Left cardiac atrium (tissue), 4 donors: ENCODE data around the gene SLC32A1. TPM values are rescaled to one million over a fixed set of nuclear protein-coding genes. Genes with fewer than 3 reads are reported as not detected.

Experiments
- ATAC-seq, 2 donors: fragments of 200-7000 bp; cut with Tn5 transposase; one replicate each; pipeline ENCODE4 v1.9.1; 2020; ENCODE audit warnings: mild to moderate bottlenecking in 2 of 2, moderate library complexity in 2 of 2
- DNase-seq: peaks from one replicate; pipeline ENCODE4 v3.0.0-alpha.2; 2020
- intact Hi-C, 2 donors: fragments of 100-400 bp; cut with DNase I; formaldehyde crosslinking; loops; one replicate each; pipeline versions ENCODE4 v1.14.1 to v1.15.1; 2022 to 2023
- total RNA-seq, 2 donors: library from RNA; stranded (reverse); fragmentation: NEBNext Ultra II Directional; extraction: Animal tissue kit (Norgen Biotek cat#: 25700); gene quantifications; one replicate each; pipeline ENCODE4 v1.2.1, GENCODE V29; 2021
- donor health status: DM: no; HTN: yes; CAD: no.
- donor health status: DM: no; HTN: yes; CAD: no; lungs with severe emphysema.
- donor health status: DM: yes; HTN: yes; CAD: no.
- donor health status: Dilated cardiomyopathy.

SLC32A1 gene
- total RNA-seq, 2 donors from 2014 or later = not detected

DNA sequence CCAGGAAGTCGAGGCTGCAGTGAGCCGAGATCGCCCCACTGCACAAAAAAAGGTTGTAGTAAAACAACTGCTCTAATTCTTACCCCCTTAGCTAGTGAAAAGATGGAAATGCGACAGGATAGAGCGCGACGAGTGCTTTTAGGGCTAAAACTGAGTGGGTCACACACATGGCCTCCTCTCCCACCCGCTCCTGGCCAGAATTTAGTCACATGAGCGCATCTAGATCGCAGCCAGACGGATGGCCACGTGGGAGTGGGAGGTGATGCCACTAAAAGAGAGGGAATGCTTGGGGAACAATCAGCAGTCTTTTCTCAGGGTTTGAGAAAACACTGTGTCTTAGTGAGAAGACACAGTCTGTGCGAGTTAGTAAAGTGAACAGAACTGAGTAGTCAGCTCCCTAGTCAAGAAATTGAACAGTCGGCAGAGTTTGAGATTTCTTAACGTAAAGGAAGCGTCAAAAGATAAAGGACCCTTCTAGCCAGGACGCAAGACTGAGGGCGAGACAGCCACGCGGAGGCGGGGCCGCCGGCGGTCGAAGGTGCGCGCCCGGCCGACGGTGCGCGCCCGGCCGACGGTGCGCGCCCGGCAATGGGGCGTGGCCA is 23.3 kb downstream of the SLC32A1 start:
- intact Hi-C loops = loop anchor here in 1 of 2 donors (5.0 kb wide), 1 partner anchor 100 kb away; no protein-coding TSS in a partner anchor
- ATAC-seq = no peak
- no peak for DNase-seq

DNA sequence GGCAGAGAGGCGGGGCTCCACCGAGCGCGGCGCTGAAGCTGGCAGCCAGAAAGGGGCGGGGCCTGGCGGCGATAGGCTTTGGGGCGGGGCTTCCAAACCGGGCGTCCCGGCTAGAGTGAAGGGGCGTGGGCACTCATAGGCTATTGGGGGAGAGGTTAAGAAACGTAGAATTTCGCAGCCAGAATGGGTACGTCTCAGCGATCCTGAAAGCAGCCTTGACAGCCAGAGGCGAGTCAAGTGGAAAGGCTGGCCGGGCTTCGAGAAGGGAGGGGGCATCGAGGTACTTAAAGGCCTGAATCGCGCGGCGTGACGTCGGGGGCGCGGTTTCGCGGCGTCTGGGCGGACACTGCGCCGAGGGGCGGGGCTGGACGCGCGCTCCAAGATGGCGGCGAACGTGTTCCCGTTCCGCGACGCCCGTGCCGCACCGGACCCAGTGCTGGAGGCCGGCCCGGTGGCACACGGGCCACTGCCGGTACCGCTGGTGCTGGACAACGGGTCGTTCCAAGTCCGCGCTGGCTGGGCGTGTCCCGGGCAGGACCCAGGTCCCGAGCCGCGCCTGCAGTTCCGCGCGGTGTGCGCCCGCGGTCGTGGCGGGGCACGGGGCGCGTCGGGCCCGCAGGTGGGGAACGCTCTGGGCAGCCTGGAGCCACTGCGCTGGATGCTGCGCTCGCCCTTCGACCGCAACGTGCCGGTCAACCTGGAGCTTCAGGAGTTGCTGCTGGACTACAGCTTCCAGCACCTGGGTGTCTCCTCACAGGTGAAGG is 24.0 kb downstream of the SLC32A1 start, which contains the start of gene ACTR5:
TSS of gene ACTR5 (plus strand) at position 364 of the 764 bp plus-strand sequence. CDS start at position 383, 19 bp downstream.
- peak; percentile 93 for DNase-seq
- intact Hi-C loops = loop anchor here in 1 of 2 donors (5.0 kb wide), 1 partner anchor 101 kb away; no protein-coding TSS in a partner anchor
- ATAC-seq = peak; percentile 98 to 99

GRCh38 chr20:38748861-38749149 is 24.5 kb downstream of the SLC32A1 start:
- ATAC-seq (peak in 1 of 2 donors; percentile 38), DNase-seq (no peak)
- intact Hi-C loops = loop anchor here in 1 of 2 donors (5.0 kb wide), 1 partner anchor 102 kb away; no protein-coding TSS in a partner anchor

DNA sequence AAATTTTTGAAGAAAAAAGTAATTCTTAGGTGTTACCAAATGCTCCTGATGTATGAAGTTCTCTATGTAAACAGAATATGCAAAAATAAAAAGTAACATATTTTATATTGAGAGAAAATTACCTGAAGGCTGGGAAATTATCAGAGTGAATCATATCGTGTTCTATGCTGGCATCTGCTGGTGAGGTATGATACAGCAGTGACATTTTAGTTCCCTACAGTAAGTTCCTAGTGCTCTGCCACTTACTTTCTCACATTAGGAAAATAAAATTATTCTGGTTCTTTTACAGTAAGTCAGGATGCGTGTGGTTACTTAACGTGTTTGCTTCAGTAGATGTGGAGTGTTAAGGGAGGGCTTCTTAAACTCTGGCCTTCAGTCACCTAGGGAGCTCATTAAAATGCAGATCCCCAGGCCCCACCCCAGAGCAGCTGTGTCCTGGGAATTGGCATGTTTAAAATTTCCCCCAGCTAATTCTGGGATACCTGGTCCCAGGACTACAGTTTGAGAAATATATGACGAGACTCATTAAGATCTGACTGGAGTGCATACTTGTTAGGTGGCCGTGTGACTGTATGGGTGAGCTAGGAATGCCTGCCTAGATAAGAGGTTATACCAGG is 27.2 kb downstream of the SLC32A1 start:
- intact Hi-C loops = loop anchor here in 1 of 2 donors (5.0 kb wide), 1 partner anchor 104 kb away; no protein-coding TSS in a partner anchor
- DNase-seq (no peak), ATAC-seq (no peak)

DNA sequence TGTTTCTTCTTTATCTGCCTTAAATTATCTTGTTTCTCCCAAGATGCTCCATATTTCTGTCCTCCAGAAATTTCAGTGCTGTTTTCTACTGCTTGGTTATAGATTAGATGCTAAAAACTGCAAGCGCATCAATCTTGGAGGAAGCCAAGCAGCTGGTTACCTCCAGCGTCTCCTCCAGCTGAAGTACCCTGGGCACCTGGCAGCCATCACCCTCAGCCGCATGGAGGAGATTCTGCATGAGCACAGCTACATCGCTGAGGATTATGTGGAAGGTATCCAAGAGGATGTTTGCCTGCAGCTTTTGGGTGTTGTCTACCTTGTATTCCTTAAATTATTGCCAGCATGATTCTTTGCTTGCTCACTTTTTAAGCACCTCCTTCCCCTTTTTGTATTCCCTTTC is 27.7 kb downstream of the SLC32A1 start:
- no peak for DNase-seq
- intact Hi-C loops = loop anchor here in 1 of 2 donors (5.0 kb wide), 1 partner anchor 105 kb away; no protein-coding TSS in a partner anchor
- no peak for ATAC-seq

- intact Hi-C loops = loop anchor here in 1 of 2 donors (5.0 kb wide), 1 partner anchor 108 kb away; no protein-coding TSS in a partner anchor
- ATAC-seq (no peak), DNase-seq (no peak)
Measured at GRCh38 chr20:38754924-38755323, 30.6 kb downstream of the SLC32A1 start.

GRCh38 chr20:38755324-38755910 is 31.1 kb downstream of the SLC32A1 start:
- no peak for DNase-seq
- ATAC-seq = no peak
- intact Hi-C loops = no loop called here

DNA sequence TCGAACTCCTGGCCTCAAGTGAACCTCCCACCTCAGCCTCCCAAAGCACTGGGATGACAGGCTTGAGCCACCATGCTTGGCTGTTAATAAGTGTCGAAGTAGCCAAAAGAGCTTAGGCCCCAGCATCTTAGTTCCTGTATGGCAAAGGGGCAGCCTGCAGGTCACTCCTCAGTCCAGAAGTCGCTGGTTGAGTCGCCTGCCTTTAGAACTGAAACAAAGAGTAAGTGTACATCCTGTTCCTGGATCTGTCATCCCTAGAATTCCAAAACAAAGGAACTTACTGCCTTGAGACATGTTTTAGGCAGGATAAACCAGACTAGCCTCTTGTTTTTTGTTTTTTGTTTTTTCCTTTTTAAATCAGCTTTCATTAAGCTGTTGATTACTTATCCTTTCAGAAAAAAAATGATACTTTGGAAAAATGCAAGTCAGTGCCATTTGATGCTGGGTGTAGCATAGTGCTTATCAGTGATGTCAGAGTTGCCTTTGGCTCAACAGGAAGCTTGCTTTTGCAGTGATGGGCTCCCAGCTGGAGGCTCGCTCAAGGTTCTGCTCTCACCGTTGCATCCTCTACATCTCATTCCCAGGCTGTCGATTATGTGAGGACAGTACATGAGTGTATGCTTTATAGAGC is 33.0 kb downstream of the SLC32A1 start:
- no peak for DNase-seq
- peak in 1 of 2 donors; percentile 46 for ATAC-seq
- intact Hi-C loops = no loop called here

- ATAC-seq (no peak), DNase-seq (no peak)
- intact Hi-C loops = no loop called here
Measured at GRCh38 chr20:38759106-38759505, 34.8 kb downstream of the SLC32A1 start.

DNA sequence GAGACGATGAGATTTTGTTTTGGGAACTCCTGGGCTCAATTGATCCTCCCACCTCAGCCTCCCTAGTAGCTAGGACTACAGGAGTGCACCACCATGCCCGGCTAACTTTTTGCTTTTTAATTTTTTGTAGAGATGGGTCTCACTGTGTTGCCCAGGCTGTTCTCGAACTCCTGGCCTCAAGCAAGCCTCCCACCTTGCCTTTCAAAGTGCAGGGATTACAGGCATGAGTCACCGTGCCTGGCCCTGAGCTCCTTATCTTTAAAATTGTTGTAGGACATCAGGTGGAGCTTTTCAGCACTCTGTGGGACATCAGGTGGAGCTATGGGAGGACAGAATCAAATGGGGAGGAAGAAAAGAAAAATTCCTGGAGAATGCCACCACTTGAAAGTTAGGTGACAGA is 36.7 kb downstream of the SLC32A1 start:
- ATAC-seq (no peak), DNase-seq (no peak)
- intact Hi-C loops = no loop called here

DNA sequence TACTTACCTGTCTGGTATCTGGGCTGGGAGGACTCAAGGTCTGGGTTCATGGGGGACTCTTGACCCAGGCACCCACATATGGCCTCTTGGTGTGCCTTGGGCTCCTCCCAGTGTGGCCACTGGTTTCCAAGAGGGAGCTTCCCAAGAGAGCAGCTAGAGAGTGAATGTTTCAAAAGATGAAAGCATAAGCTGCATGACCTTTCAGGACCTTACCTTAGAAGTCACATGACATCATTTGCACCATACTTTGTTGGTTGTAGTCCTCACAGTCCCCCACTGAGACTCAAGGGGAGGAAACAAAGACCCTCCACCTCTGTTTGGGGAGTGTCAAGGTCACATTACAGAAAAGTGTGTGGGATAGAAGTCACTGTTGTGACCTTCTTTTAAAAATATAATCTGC is 37.9 kb downstream of the SLC32A1 start:
- ATAC-seq = no peak
- intact Hi-C loops = no loop called here
- DNase-seq = no peak

- intact Hi-C loops = no loop called here
- no peak for DNase-seq
- no peak for ATAC-seq
Measured at GRCh38 chr20:38763616-38764015, 39.3 kb downstream of the SLC32A1 start.

DNA sequence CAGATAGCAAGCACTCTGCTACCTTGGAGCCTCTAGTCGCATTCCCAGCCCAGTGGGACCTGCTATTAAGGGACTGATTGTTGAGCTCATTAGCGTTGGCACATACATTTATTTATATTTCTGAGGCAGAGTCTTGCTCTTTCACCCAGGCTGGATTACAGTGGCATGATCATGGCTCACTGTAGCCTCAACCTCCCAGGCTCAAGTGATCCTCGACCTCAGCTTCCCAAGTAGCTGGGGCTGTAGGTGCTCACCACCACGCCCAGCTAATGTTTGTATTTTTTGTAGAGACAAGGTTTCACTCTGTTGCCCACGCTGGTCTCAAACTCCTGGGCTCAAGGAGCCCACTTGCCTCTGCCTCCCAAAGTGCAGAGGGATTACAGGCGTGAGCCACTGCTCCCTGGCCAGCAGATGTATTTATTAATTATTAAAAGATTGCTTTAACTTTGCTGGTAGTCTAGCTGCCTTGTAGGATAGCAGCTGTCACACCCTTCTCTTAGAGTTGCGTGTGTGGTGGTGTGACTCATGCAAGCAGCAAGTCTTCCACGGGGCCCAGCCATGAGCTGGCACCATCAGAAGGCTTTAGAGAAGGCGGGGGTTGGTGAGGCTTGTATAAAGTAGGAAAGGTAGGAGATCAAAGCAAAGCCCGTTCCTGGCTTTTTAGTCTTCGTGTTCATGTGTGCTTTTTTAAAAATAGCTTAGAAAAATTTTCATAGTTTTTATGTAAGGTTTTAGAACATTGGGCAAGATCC is 40.5 kb downstream of the SLC32A1 start:
- DNase-seq (no peak), ATAC-seq (peak in 1 of 2 donors; percentile 88)
- intact Hi-C loops = no loop called here

- ATAC-seq (no peak), DNase-seq (no peak)
- intact Hi-C loops = no loop called here
Measured at GRCh38 chr20:38766071-38766470, 41.8 kb downstream of the SLC32A1 start.

DNA sequence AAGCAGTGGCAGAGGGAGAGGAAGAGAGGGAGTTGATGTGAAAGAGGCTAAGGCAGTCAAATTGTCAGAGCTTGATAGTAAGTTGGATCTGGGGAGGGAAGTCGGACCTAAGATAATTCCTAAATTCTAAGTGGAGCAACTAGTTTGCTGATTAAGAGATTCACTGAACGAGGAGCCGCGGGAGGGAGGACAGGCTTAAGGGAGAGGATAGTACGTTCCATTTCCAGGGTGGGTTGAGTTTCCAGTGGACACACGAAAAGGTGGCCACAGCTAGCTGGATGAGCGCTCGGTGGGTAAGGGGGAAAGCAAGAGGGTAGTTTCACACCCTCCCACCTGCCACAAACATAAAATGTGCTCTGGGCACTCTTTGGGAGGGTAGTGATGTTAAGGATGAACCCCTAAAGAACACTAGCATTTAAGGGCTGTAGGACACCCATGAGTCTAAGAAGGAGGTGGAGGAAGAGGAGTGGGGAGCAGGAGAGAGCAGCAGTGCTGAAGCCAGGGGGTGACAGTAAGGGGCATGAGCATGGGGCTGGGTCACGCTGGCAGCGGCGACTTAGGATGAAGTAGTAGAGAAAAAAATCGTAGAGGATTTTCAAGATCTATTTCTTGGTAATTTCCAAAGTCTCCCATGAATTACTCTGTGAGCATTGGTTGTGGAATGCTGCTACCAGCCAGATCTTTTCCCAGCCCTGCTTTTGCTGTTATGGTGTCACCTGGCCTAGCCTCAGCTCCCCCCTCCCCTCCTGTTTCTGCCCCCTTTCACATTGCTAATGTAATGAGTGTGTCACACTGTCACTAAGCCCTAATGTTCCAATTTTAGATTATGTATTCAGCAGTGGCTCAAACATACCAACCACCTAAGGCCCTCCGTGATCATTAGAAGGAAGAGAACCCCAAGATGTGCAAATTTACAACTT is 45.4 kb downstream of the SLC32A1 start:
- ATAC-seq (no peak), DNase-seq (no peak)
- intact Hi-C loops = no loop called here

DNA sequence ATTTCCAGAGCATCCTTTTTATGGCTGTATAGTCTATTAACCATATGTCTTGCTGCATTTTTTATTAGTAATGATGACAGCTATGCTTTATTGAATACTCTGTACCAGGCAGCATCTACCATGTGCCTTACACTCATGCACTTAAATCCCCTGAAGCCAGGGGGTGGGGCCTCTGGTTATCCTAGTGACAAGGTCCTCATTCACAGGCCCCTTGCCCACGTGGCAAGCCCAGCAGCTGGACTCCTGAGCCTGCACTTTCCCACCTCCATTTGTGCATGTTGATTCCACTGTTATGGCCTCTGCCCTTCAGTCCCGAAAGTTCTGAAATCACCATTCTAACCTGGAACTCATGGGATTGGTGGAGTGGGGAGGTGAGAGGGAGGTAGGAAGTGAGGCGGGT is 46.3 kb downstream of the SLC32A1 start:
- intact Hi-C loops = no loop called here

GRCh38 chr20:38770970-38771369 is 46.7 kb downstream of the SLC32A1 start:
- ATAC-seq = no peak
- no peak for DNase-seq
- intact Hi-C loops = no loop called here

More for the DNA sequence above, 46.3 kb downstream of the SLC32A1 start:
- ATAC-seq = no peak
- no peak for DNase-seq
